Nasal cavity respiratory epithelium epithelial cell of viscerocranial mucosa (primary cell): ENCODE results near the gene HEPH. TPM values are rescaled to one million over a fixed set of nuclear protein-coding genes. Genes with fewer than 3 reads are reported as not detected.

Experiments
- total RNA-seq: library from RNA; depleted of rRNA; stranded (reverse); fragments of >200 nt; gene quantifications from 2 replicates; pipeline ENCODE4 v1.2.3, GENCODE V29; 2014

The HEPH gene
- 0.14 and 0.34 TPM in 2 replicates for total RNA-seq

GRCh38 chrX:66163849-66164411, at the start of gene HEPH:
Gene HEPH (plus strand): TSS chrX:66164247. CDS start chrX:66170571, 6,324 bp downstream.

Other genes starting within 250 kb of the HEPH start
- gene VSIG4, start 124.2 kb upstream of the HEPH start, total RNA-seq, result not detected in 2 replicates